ENCODE data around the gene ACLY.

ACLY gene

DNA sequence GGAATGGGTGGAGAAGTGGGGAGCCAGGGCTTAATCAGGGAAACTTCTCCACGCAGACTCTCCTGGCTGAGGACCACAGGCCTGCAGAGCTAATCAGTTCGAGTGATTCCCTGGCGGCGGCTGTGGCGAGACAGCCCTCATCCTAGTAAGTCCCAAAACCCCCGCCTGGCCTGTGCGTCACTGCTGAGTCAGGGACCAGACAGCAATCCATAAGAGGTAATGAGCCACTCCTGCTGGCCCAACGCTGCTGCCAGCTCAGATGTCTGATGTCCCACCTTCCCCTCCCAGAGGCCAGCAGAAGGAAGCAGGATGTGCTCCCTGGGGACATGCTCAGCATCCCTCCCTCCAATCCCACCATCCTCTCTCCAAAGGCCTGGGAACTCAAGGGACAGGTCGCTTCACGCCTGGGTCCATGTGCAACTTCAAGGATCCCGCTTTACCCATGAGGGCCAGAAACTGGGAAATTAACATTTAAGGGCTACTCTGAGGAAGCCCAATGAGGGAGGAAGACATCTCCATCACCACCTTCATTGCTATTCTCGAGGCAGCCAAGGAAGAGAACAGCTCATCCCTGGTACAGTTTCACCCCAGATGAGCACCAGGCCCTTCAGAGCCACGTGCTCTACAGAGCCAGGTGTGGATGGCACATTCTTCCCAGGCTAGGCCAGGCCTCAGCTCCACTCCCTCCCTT lies 7.9 kb downstream of the ACLY start:
- no peak for ATAC-seq (replicated peaks)

GRCh38 chr17:41909088-41909487 lies 9.7 kb downstream of the ACLY start:
- DNase-seq, result no peak
- Mint-ChIP-seq H3K4me3 (no peak overlapping the region), H3K27ac (no peak overlapping the region), H3K9me3 (no peaks in the 10 kb centered on the region), H3K36me3 (peaks cover 43 to 77% of the 10 kb centered on the region in 2 donors), H3K4me1 (peaks cover 6 to 12% of the 10 kb centered on the region in 2 donors), H3K27me3 (no peaks in the 10 kb centered on the region)
- ATAC-seq (replicated peaks), result no peak

More for the DNA sequence above, 7.9 kb downstream of the ACLY start:
- DNase-seq, result no peak
- H3K4me3 Mint-ChIP-seq, result no peak overlapping the region
- no peaks in the 10 kb centered on the region for H3K9me3 Mint-ChIP-seq
- peaks cover 15 to 27% of the 10 kb centered on the region in 2 donors for H3K4me1 Mint-ChIP-seq
- no peak overlapping the region for H3K27ac Mint-ChIP-seq
- H3K36me3 Mint-ChIP-seq, result peaks cover 42 to 78% of the 10 kb centered on the region in 2 donors
- no peaks in the 10 kb centered on the region for H3K27me3 Mint-ChIP-seq

- Mint-ChIP-seq H3K27me3 (no peaks in the 10 kb centered on the region), H3K36me3 (peaks cover 44 to 71% of the 10 kb centered on the region in 2 donors), H3K4me1 (peaks cover 3 to 6% of the 10 kb centered on the region in 2 donors), H3K9me3 (no peaks in the 10 kb centered on the region), H3K4me3 (no peak overlapping the region), H3K27ac (no peak overlapping the region)
- DNase-seq, result no peak
- no peak for ATAC-seq (replicated peaks)
Measured at GRCh38 chr17:41907633-41908539, 10.9 kb downstream of the ACLY start.

- ATAC-seq (replicated peaks) (no peak), DNase-seq (no peak)
- H3K9me3 Mint-ChIP-seq, result no peaks in the 10 kb centered on the region
- no peak overlapping the region for H3K4me3 Mint-ChIP-seq
- H3K36me3 Mint-ChIP-seq, result peaks cover 40 to 64% of the 10 kb centered on the region in 2 donors
- peaks cover 3 to 6% of the 10 kb centered on the region in 2 donors for H3K4me1 Mint-ChIP-seq
- H3K27ac Mint-ChIP-seq, result no peak overlapping the region
- no peaks in the 10 kb centered on the region for H3K27me3 Mint-ChIP-seq
Measured at GRCh38 chr17:41907185-41907556, 11.6 kb downstream of the ACLY start.

- H3K27me3 Mint-ChIP-seq, result no peaks in the 10 kb centered on the region
- H3K4me1 Mint-ChIP-seq, result peaks cover 3 to 6% of the 10 kb centered on the region in 2 donors
- H3K27ac Mint-ChIP-seq, result no peak overlapping the region
- ATAC-seq (replicated peaks), result no peak
- no peak for DNase-seq
- peaks cover 45 to 67% of the 10 kb centered on the region in 2 donors for H3K36me3 Mint-ChIP-seq
- no peaks in the 10 kb centered on the region for H3K9me3 Mint-ChIP-seq
- H3K4me3 Mint-ChIP-seq, result no peak overlapping the region
Measured at GRCh38 chr17:41906465-41907184, 12.1 kb downstream of the ACLY start.

GRCh38 chr17:41905172-41905571 lies 13.6 kb downstream of the ACLY start:
- Mint-ChIP-seq H3K4me3 (no peak overlapping the region), H3K9me3 (no peaks in the 10 kb centered on the region), H3K36me3 (peaks cover 47 to 67% of the 10 kb centered on the region in 2 donors), H3K27ac (no peak overlapping the region), H3K27me3 (no peaks in the 10 kb centered on the region), H3K4me1 (peaks cover 3 to 6% of the 10 kb centered on the region in 2 donors)
- no peak for ATAC-seq (replicated peaks)
- DNase-seq, result no peak

DNA sequence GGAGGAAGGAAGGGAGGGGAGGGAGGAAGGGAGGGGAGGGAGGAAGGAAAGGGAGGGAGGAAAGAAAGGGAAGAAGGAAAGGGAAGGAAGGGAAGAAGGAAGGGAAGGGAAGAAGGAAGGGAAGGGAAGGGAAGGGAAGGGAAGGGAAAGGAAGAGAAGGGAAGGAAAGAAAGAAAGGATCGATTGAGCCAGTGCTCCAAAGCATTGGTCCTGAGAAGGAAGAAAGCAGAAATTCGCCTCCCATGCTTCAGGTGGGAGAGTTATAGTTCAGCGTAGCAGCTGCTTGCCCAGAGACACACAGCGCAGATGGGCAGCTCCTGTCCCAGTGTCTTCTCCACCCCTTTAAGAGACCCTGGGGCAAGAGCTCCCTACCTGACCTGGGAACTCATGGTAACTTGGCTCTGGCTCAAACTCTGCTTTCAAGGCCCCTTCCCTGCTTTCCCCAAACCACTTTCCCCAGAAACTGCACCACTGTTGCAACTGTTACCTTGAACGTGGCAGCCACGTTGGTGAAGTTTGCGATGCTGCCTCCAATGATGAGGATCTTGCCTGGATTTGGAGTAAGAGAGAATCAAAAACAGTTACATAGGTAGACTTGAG lies 14.4 kb downstream of the ACLY start:
- H3K4me1 Mint-ChIP-seq, result peaks cover 1 to 6% of the 10 kb centered on the region in 2 donors
- peaks cover 46 to 62% of the 10 kb centered on the region in 2 donors for H3K36me3 Mint-ChIP-seq
- H3K9me3 Mint-ChIP-seq, result no peaks in the 10 kb centered on the region
- no peak overlapping the region for H3K4me3 Mint-ChIP-seq
- no peaks in the 10 kb centered on the region for H3K27me3 Mint-ChIP-seq
- no peak for DNase-seq
- H3K27ac Mint-ChIP-seq, result no peak overlapping the region
- no peak for ATAC-seq (replicated peaks)

- Mint-ChIP-seq H3K27me3 (no peaks in the 10 kb centered on the region), H3K36me3 (peaks cover 51 to 63% of the 10 kb centered on the region in 2 donors), H3K4me1 (peaks cover 1 to 2% of the 10 kb centered on the region in 2 donors), H3K27ac (no peak overlapping the region), H3K4me3 (no peak overlapping the region), H3K9me3 (no peaks in the 10 kb centered on the region)
- DNase-seq, result no peak
- ATAC-seq (replicated peaks), result no peak
Measured at GRCh38 chr17:41901646-41902045, 17.1 kb downstream of the ACLY start.

- H3K4me3 Mint-ChIP-seq, result no peak overlapping the region
Measured at GRCh38 chr17:41896726-41897125, 22.0 kb downstream of the ACLY start.

DNA sequence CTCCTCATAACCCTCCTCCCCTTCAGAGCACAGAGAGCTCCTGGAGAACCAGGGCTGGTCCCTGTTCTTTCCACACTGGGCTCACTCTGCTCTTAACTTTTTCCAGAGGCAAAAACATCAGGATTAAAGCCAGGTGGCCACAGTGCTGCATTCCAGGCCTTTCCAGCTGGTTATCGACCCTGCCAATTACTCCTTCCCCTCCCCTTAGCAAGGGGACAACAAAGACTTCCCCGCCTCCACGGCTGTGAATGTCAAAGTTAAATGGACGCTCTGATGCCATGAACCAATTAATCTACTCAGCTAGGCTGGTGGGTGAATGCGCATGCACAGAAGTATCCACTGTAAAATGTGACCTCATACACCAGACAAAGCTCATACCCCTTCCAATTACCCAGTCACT lies 23.1 kb downstream of the ACLY start:
- H3K36me3 Mint-ChIP-seq, result peaks cover 54 to 62% of the 10 kb centered on the region in 2 donors
- H3K27me3 Mint-ChIP-seq, result no peaks in the 10 kb centered on the region
- peaks cover 2 to 7% of the 10 kb centered on the region in 2 donors for H3K4me1 Mint-ChIP-seq
- H3K9me3 Mint-ChIP-seq, result no peaks in the 10 kb centered on the region
- H3K27ac Mint-ChIP-seq, result no peak overlapping the region
- H3K4me3 Mint-ChIP-seq, result no peak overlapping the region
- DNase-seq (no peak), ATAC-seq (replicated peaks) (no peak)

More at GRCh38 chr17:41896726-41897125, 22.0 kb downstream of the ACLY start:
- Mint-ChIP-seq H3K36me3 (peaks cover 65 to 73% of the 10 kb centered on the region in 2 donors), H3K4me1 (peaks cover 2 to 7% of the 10 kb centered on the region in 2 donors), H3K27ac (no peak overlapping the region), H3K9me3 (no peaks in the 10 kb centered on the region), H3K27me3 (no peaks in the 10 kb centered on the region)
- ATAC-seq (replicated peaks) (no peak), DNase-seq (no peak)

- Mint-ChIP-seq H3K27ac (no peak overlapping the region), H3K9me3 (no peaks in the 10 kb centered on the region), H3K4me3 (no peak overlapping the region), H3K27me3 (no peaks in the 10 kb centered on the region), H3K4me1 (peaks cover 2 to 7% of the 10 kb centered on the region in 2 donors), H3K36me3 (peaks cover 53 to 59% of the 10 kb centered on the region in 2 donors)
- DNase-seq (no peak), ATAC-seq (replicated peaks) (no peak)
Measured at GRCh38 chr17:41894791-41895331, 23.9 kb downstream of the ACLY start.

DNA sequence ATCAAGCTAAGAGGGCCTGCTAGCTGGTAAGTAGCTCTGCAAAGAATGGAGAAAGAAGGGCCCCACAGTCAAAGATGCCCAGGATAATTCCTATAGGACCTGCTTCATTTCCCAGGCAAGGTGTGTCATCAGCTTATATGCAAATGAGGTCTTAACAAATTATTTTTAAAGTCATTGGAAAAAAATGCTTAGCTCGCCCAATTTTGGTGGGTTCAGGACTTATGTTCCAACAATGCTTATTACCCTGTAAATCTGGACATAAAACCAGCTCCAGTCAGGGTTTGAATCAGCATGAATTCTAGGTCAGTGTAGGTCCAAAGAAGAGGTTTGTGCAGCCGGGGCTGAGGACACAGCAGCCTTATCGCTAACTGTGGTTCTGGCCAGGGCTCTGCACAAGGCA lies 25.4 kb downstream of the ACLY start:
- peaks cover 42 to 53% of the 10 kb centered on the region in 2 donors for H3K36me3 Mint-ChIP-seq

GRCh38 chr17:41892021-41892376 lies 26.8 kb downstream of the ACLY start:
- H3K4me3 Mint-ChIP-seq, result no peak overlapping the region
- ATAC-seq (replicated peaks) (no peak), DNase-seq (no peak)
- H3K36me3 Mint-ChIP-seq, result peaks cover 40 to 53% of the 10 kb centered on the region in 2 donors
- no peaks in the 10 kb centered on the region for H3K27me3 Mint-ChIP-seq
- no peaks in the 10 kb centered on the region for H3K9me3 Mint-ChIP-seq
- H3K27ac Mint-ChIP-seq, result no peak overlapping the region
- peaks cover 0 to 7% of the 10 kb centered on the region in 2 donors for H3K4me1 Mint-ChIP-seq

More for the DNA sequence above, 25.4 kb downstream of the ACLY start:
- Mint-ChIP-seq H3K27me3 (no peaks in the 10 kb centered on the region), H3K4me3 (no peak overlapping the region), H3K4me1 (peaks cover 2 to 7% of the 10 kb centered on the region in 2 donors), H3K9me3 (no peaks in the 10 kb centered on the region), H3K27ac (no peak overlapping the region)
- ATAC-seq (replicated peaks), result no peak
- DNase-seq, result no peak

Data from stimulated activated naive B cell treated with anti-CD40 and anti-IgM and Interleukin-4, amounts not matched to agents 10 μg/mL and 1 μg/mL and 100 μg/mL, for 72 hours (primary cell).